GM12878 (cell line): ENCODE results near the gene DPYSL4. TPM values are rescaled to one million over a fixed set of nuclear protein-coding genes. Genes with fewer than 3 reads are reported as not detected.

Experiments used
- ATAC-seq: fragments of 200-7000 bp; cut with Tn5 transposase; 3 replicates; pipeline ENCODE4 v1.9.1; 2020; ENCODE audit warnings: mild to moderate bottlenecking, moderate library complexity
- BruUV-seq: library from RNA; stranded (reverse); fragments of 400-500 nt; replicated peaks from 2 replicates; lab custom pipeline; 2021; lab: Mats Ljungman, UMichigan
- CTCF ChIA-PET: fragments of 300-600 bp; sonication (Branson Sonifier 250); formaldehyde crosslinking; extraction: SDS; loops from one replicate; lab custom pipeline; 2021; ENCODE audit warnings: inconsistent platforms; lab: Yijun Ruan, JAX
- POLR2A ChIA-PET: fragments of 350-600 bp; formaldehyde crosslinking; extraction: SDS; loops from one replicate; lab custom pipeline; 2021; ENCODE audit warnings: inconsistent platforms; lab: Charles Lee
- RAD21 ChIA-PET: fragments of 300-600 bp; sonication (Branson Sonifier 250); formaldehyde crosslinking; loops from one replicate; lab custom pipeline; 2023; ENCODE audit warnings: antibody characterized with exemption; ENCODE audit not compliant: unreplicated experiment; lab: Charles Lee
- SMC1A ChIA-PET: fragments of 300-600 bp; sonication (Branson Sonifier 250); formaldehyde crosslinking; loops from one replicate; lab custom pipeline; 2023; ENCODE audit not compliant: unreplicated experiment, uncharacterized antibody; lab: Charles Lee
- DNase-seq: peaks from one replicate; pipeline ENCODE4 v3.0.0-alpha.2; 2011; ENCODE audit warnings: low read depth, low spot score
- FAIRE-seq: peaks from 3 replicates; lab custom pipeline; 2011; peaks lifted over from hg19 to GRCh38; lab: Jason Lieb, UNC
- H2AFZ ChIP-seq: 2 replicates; pipeline ENCODE4 v1.6.0; 2011; ENCODE audit warnings: low read depth, low read length, control low read depth; ENCODE audit not compliant: control insufficient read depth
- H3K27ac ChIP-seq: 2 replicates; pipeline ENCODE4 v1.5.1; 2011; ENCODE audit warnings: control low read depth; ENCODE audit not compliant: control insufficient read depth, insufficient read depth
- H3K27me3 ChIP-seq, 2 experiments: replicated peaks in 1 of 2; 2 replicates each; pipeline versions ENCODE4 v1.6.0 to v1.6.1; 2011; ENCODE audit warnings: low read length in 1 of 2; ENCODE audit not compliant: control insufficient read depth in 2 of 2, insufficient read depth in 2 of 2
- H3K36me3 ChIP-seq, 2 experiments: 2 replicates each; pipeline ENCODE4 v1.5.1; 2011; ENCODE audit warnings: low read length in 1 of 2; ENCODE audit not compliant: control insufficient read depth in 2 of 2, insufficient read depth in 2 of 2
- H3K4me1 ChIP-seq: 2 replicates; pipeline ENCODE4 v1.6.1; 2011; ENCODE audit warnings: mild to moderate bottlenecking, low read length, moderate library complexity, mixed read lengths; ENCODE audit not compliant: control insufficient read depth, insufficient read depth
- H3K4me2 ChIP-seq: 2 replicates; pipeline ENCODE4 v1.6.0; 2011; ENCODE audit warnings: control low read depth; ENCODE audit not compliant: control insufficient read depth, insufficient read depth
- H3K4me3 ChIP-seq: fragments of 200-600 bp; sonication (generic); 2 replicates; pipeline ENCODE4 v1.5.1; 2016
- H3K79me2 ChIP-seq: 2 replicates; pipeline ENCODE4 v1.6.0; 2011; ENCODE audit warnings: low read length; ENCODE audit not compliant: control insufficient read depth, insufficient read depth
- H3K9ac ChIP-seq: 2 replicates; pipeline ENCODE4 v1.8.0; 2011; ENCODE audit warnings: low read length, control low read depth, mixed read lengths; ENCODE audit not compliant: control insufficient read depth, insufficient read depth
- H3K9me3 ChIP-seq: replicated peaks from 3 replicates; pipeline ENCODE4 v1.5.1; 2011; ENCODE audit warnings: mild to moderate bottlenecking, low read length; ENCODE audit not compliant: control insufficient read depth, insufficient read depth
- H4K20me1 ChIP-seq: 2 replicates; pipeline ENCODE4 v1.6.0; 2011; ENCODE audit not compliant: control insufficient read depth, insufficient read depth
- FOXK2 ChIP-seq: fragments of 450-650 bp; IDR thresholded peaks from 2 replicates; pipeline ENCODE4 v1.6.1; 2017; ENCODE audit warnings: mild to moderate bottlenecking, moderate library complexity
- KDM1A ChIP-seq: fragments of 200-600 bp; sonication (generic); IDR thresholded peaks from 2 replicates; pipeline ENCODE4 v1.6.1; 2016; ENCODE audit warnings: borderline replicate concordance
- NR2F1 ChIP-seq: fragments of 450-650 bp; conservative IDR thresholded peaks from 2 replicates; pipeline ENCODE4 v1.6.1; 2017; ENCODE audit warnings: mild to moderate bottlenecking
- PML ChIP-seq: IDR thresholded peaks from 2 replicates; pipeline ENCODE4 v1.6.1; 2012; ENCODE audit warnings: low read length, inconsistent platforms
- RUNX3 ChIP-seq: IDR thresholded peaks from 2 replicates; pipeline ENCODE4 v1.6.1; 2012; ENCODE audit warnings: low read length, inconsistent platforms
- STAT3 ChIP-seq: IDR thresholded peaks from 2 replicates; pipeline ENCODE4 v1.6.1; 2011; ENCODE audit warnings: low read depth, low read length, improper control_type of control experiment
- WGBS: methylation state at CpG from one replicate; pipeline ENCODE4 v1.1.6; 2016; ENCODE audit warnings: low lambda C conversion rate; ENCODE audit not compliant: insufficient replicate concordance, insufficient coverage; ENCODE audit errors: missing lambda C conversion rate; 5-methylcytosine and 5-hydroxymethylcytosine counted together
- in situ Hi-C: fragments of 300-500 bp; cut with MboI; formaldehyde crosslinking; loops from 9 replicates; pipeline ENCODE4 v1.14.3; 2018; ENCODE audit warnings: mixed read lengths
- intact Hi-C: fragments of 100-400 bp; cut with micrococcal nuclease; formaldehyde crosslinking; loops from one replicate; pipeline ENCODE4 v1.14.2; 2022; ENCODE audit not compliant: unreplicated experiment
- polyA plus RNA-seq, 11 experiments: library from polyadenylated mRNA; depleted of rRNA in 4 of 11; unstranded in 6 of 11; stranded (reverse) in 5 of 11; fragments of >200 nt; fragmentation: Nextera tagmentation in 4 of 11; fragmentation: Illumina TruSeq in 1 of 11; extraction: Ambion mirVana in 4 of 11; extraction: Trizol in 1 of 11; gene quantifications; 1 replicate in 1 of 11; 2 replicates in 10 of 11; pipeline versions ENCODE4 v1.2.1 to v1.2.3, GENCODE V29; 2011 to 2016; ENCODE audit warnings: inconsistent platforms in 2 of 11, missing spikeins in 2 of 11, low read depth in 1 of 11
- total RNA-seq, 4 experiments: library from RNA; depleted of rRNA in 3 of 4; stranded (reverse); fragments of >200 nt in 3 of 4; fragmentation: Illumina TruSeq in 1 of 4; extraction: Trizol in 1 of 4; gene quantifications; 2 replicates each; pipeline versions ENCODE4 v1.2.1 to v1.2.3, GENCODE V29; 2013 to 2021
- TF ChIP-seq, protein P1 (sequence below): fragments of 450-650 bp; IDR thresholded peaks from 2 replicates; pipeline ENCODE4 v1.6.1; 2017; ENCODE audit warnings: mild to moderate bottlenecking, moderate library complexity
- TF ChIP-seq, protein P2 (sequence below): IDR thresholded peaks from 2 replicates; pipeline ENCODE4 v1.6.1; 2012; ENCODE audit warnings: low read depth, low read length, improper control_type of control experiment
- TF ChIP-seq, protein P3 (sequence below): fragments of 450-650 bp; IDR thresholded peaks from 2 replicates; pipeline ENCODE4 v1.6.1; 2016; ENCODE audit warnings: mild to moderate bottlenecking

The DPYSL4 gene
- total and polyA plus RNA-seq, 10 of the 15 experiments (the other 5 are each of a cell fraction or from before 2014, with no cell fraction given) = 0.10 to 0.21 TPM; not detected in 8

DNA sequence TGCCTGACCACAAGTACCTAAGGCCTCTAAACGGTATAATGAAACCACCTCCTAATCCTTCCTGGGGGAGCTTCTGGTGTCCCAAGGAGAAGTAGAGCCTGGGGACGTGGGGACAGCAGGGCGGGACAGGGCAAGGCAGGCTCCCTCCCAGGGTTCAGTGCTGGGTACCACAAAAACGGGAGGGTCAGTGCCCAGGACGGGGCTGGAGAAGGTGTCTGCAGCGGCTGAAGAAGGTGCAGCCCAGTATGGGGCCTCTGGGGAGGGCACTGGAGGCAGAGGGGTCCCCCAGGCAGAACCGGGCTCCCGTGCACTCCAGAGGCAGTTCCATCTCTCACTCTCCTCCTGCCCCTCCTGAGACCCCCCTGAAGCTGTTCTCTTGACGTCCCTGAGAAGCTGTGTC is 46.2 kb downstream of the DPYSL4 start (continued):
- TF ChIP-seq, protein P1, sequence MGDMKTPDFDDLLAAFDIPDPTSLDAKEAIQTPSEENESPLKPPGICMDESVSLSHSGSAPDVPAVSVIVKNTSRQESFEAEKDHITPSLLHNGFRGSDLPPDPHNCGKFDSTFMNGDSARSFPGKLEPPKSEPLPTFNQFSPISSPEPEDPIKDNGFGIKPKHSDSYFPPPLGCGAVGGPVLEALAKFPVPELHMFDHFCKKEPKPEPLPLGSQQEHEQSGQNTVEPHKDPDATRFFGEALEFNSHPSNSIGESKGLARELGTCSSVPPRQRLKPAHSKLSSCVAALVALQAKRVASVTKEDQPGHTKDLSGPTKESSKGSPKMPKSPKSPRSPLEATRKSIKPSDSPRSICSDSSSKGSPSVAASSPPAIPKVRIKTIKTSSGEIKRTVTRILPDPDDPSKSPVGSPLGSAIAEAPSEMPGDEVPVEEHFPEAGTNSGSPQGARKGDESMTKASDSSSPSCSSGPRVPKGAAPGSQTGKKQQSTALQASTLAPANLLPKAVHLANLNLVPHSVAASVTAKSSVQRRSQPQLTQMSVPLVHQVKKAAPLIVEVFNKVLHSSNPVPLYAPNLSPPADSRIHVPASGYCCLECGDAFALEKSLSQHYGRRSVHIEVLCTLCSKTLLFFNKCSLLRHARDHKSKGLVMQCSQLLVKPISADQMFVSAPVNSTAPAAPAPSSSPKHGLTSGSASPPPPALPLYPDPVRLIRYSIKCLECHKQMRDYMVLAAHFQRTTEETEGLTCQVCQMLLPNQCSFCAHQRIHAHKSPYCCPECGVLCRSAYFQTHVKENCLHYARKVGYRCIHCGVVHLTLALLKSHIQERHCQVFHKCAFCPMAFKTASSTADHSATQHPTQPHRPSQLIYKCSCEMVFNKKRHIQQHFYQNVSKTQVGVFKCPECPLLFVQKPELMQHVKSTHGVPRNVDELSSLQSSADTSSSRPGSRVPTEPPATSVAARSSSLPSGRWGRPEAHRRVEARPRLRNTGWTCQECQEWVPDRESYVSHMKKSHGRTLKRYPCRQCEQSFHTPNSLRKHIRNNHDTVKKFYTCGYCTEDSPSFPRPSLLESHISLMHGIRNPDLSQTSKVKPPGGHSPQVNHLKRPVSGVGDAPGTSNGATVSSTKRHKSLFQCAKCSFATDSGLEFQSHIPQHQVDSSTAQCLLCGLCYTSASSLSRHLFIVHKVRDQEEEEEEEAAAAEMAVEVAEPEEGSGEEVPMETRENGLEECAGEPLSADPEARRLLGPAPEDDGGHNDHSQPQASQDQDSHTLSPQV = no peak
- TF ChIP-seq, protein P2, sequence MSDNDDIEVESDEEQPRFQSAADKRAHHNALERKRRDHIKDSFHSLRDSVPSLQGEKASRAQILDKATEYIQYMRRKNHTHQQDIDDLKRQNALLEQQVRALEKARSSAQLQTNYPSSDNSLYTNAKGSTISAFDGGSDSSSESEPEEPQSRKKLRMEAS = no peak
- TF ChIP-seq, protein P3, sequence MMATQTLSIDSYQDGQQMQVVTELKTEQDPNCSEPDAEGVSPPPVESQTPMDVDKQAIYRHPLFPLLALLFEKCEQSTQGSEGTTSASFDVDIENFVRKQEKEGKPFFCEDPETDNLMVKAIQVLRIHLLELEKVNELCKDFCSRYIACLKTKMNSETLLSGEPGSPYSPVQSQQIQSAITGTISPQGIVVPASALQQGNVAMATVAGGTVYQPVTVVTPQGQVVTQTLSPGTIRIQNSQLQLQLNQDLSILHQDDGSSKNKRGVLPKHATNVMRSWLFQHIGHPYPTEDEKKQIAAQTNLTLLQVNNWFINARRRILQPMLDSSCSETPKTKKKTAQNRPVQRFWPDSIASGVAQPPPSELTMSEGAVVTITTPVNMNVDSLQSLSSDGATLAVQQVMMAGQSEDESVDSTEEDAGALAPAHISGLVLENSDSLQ = no peak
- no peak for TF ChIP-seq KDM1A
- no peak for TF ChIP-seq RUNX3
- no peak for TF ChIP-seq NR2F1
- TF ChIP-seq PML = no peak

DNA sequence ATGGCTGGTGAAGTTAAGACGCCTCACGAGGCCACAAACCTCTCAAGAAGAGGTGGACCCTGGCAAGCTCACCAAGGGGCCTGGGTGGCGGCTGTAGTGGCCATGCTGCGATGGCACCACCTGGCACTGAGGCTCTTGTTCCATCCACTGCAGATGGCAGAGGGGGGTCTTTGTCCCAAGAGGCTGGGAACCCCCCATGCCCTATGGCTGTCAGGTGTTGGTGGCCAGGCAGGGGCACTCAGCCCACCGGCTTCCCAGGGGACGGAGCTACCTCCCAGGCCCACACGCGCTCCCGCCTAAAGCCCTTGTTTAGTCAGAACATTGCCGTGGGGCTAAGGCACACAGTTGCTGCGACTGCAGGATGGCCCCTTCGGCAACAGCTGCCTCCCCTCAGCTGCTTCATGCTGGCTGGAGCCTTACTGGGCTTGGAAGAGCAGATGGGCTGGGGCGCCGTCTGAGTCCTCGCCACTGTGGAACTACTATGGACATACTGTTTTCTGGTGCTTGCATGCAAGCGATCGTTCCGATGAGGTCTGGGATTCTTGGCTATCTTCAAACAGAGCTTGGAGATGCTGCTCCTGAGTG is 46.8 kb downstream of the DPYSL4 start:
- POLR2A ChIA-PET = no interaction called here
- in situ Hi-C loops = no loop called here
- intact Hi-C loops = no loop called here
- no peaks in the 10 kb centered on the region for H3K9me3 ChIP-seq
- H3K79me2 ChIP-seq = no peaks in the 10 kb centered on the region
- no peaks in the 10 kb centered on the region for H3K36me3 ChIP-seq
- H3K27me3 ChIP-seq = no peaks in the 10 kb centered on the region
- no peak overlapping the region for H3K9ac ChIP-seq
- H2AFZ ChIP-seq = no peak overlapping the region
- no peak for ATAC-seq
- no peaks in the 10 kb centered on the region for H4K20me1 ChIP-seq
- no peak overlapping the region for H3K27ac ChIP-seq
- H3K4me1 ChIP-seq = no peaks in the 10 kb centered on the region; the same call in 1 of the 2 replicates
- no peak for FAIRE-seq
- no TSS peak for BruUV-seq
- DNase-seq = no peak
- SMC1A ChIA-PET = no interaction called here
- CTCF ChIA-PET = no interaction called here
- no peak overlapping the region for H3K4me2 ChIP-seq
- no peak for TF ChIP-seq FOXK2
- TF ChIP-seq STAT3 = no peak
- TF ChIP-seq, all 136 proteins: peak for 0
- H3K4me3 ChIP-seq = no peak overlapping the region
- RAD21 ChIA-PET = no interaction called here
- 43% methylated on average over 18 of the region's 18 CpGs for WGBS
